HEK293 (cell line): Measurements from ENCODE around the gene DMWD.

Experiments used
- BCL11A ChIP-seq: fragments of 450-650 bp; formaldehyde crosslinking; IDR thresholded peaks from 2 replicates; pipeline ENCODE4 v1.5.1; 2016; ENCODE audit warnings: low read depth, missing biosample characterization, missing genetic modification characterization
- GLI2 ChIP-seq: fragments of 450-650 bp; formaldehyde crosslinking; IDR thresholded peaks from 2 replicates; pipeline ENCODE4; 2017; ENCODE audit warnings: missing biosample characterization, missing genetic modification characterization, low read depth, borderline replicate concordance
- GLIS1 ChIP-seq: fragments of 450-650 bp; formaldehyde crosslinking; IDR thresholded peaks from 2 replicates; pipeline ENCODE4 v1.5.1; 2016; ENCODE audit warnings: missing biosample characterization, missing genetic modification characterization
- MEIS1 ChIP-seq: sonication (generic); formaldehyde crosslinking; IDR thresholded peaks from 2 replicates; pipeline ENCODE4 v1.8.1; 2022; ENCODE audit warnings: missing genetic modification reagents, mild to moderate bottlenecking, borderline replicate concordance
- MYNN ChIP-seq: fragments of 450-650 bp; formaldehyde crosslinking; IDR thresholded peaks from 2 replicates; pipeline ENCODE4 v1.5.1; 2016; ENCODE audit warnings: missing biosample characterization, missing genetic modification characterization, borderline replicate concordance
- OVOL3 ChIP-seq: fragments of 450-650 bp; formaldehyde crosslinking; IDR thresholded peaks from 2 replicates; pipeline ENCODE4 v1.5.1; 2016; ENCODE audit warnings: missing biosample characterization, missing genetic modification characterization
- SALL2 ChIP-seq: fragments of 450-650 bp; formaldehyde crosslinking; IDR thresholded peaks from 2 replicates; pipeline ENCODE4 v1.5.0; 2017; ENCODE audit warnings: missing biosample characterization, mild to moderate bottlenecking, missing genetic modification characterization, borderline replicate concordance
- ZFHX2 ChIP-seq: fragments of 450-650 bp; formaldehyde crosslinking; conservative IDR thresholded peaks from 2 replicates; pipeline ENCODE4 v1.5.1; 2016; ENCODE audit warnings: missing biosample characterization, missing genetic modification characterization
- ZFP3 ChIP-seq: fragments of 450-650 bp; formaldehyde crosslinking; IDR thresholded peaks from 2 replicates; pipeline ENCODE4 v1.5.1; 2016; ENCODE audit warnings: low read depth, missing biosample characterization, missing genetic modification characterization
- ZFP69B ChIP-seq: fragments of 450-650 bp; formaldehyde crosslinking; IDR thresholded peaks from 2 replicates; pipeline ENCODE4 v1.5.1; 2016; ENCODE audit warnings: missing biosample characterization, missing genetic modification characterization
- ZNF114 ChIP-seq: fragments of 450-650 bp; formaldehyde crosslinking; IDR thresholded peaks from 2 replicates; pipeline ENCODE4 v1.5.0; 2017; ENCODE audit warnings: missing biosample characterization, missing genetic modification characterization
- ZNF146 ChIP-seq: fragments of 450-650 bp; formaldehyde crosslinking; IDR thresholded peaks from 2 replicates; pipeline ENCODE4 v1.5.1; 2016; ENCODE audit warnings: missing biosample characterization, missing genetic modification characterization
- ZNF174 ChIP-seq: fragments of 450-650 bp; formaldehyde crosslinking; IDR thresholded peaks from 2 replicates; pipeline ENCODE4 v1.5.0; 2017; ENCODE audit warnings: missing biosample characterization, mild to moderate bottlenecking, missing genetic modification characterization
- ZNF2 ChIP-seq: fragments of 450-650 bp; formaldehyde crosslinking; IDR thresholded peaks from 2 replicates; pipeline ENCODE4 v1.5.1; 2016; ENCODE audit warnings: missing biosample characterization, missing genetic modification characterization
- ZNF23 ChIP-seq: fragments of 450-650 bp; formaldehyde crosslinking; IDR thresholded peaks from 2 replicates; pipeline ENCODE4 v1.5.1; 2016; ENCODE audit warnings: missing biosample characterization, missing genetic modification characterization, borderline replicate concordance
- ZNF366 ChIP-seq: fragments of 450-650 bp; formaldehyde crosslinking; conservative IDR thresholded peaks from 2 replicates; pipeline ENCODE4 v1.5.1; 2016; ENCODE audit warnings: missing biosample characterization, missing genetic modification characterization
- ZNF391 ChIP-seq: fragments of 450-650 bp; formaldehyde crosslinking; IDR thresholded peaks from 2 replicates; pipeline ENCODE4 v1.5.1; 2016; ENCODE audit warnings: low read depth, missing biosample characterization, missing genetic modification characterization, borderline replicate concordance
- ZNF416 ChIP-seq: fragments of 450-650 bp; formaldehyde crosslinking; IDR thresholded peaks from 2 replicates; pipeline ENCODE4 v1.5.1; 2016; ENCODE audit warnings: missing biosample characterization, missing genetic modification characterization
- ZNF544 ChIP-seq: fragments of 450-650 bp; formaldehyde crosslinking; IDR thresholded peaks from 2 replicates; pipeline ENCODE4 v1.5.0; 2017; ENCODE audit warnings: missing biosample characterization, missing genetic modification characterization
- ZNF558 ChIP-seq: fragments of 450-650 bp; formaldehyde crosslinking; IDR thresholded peaks from 2 replicates; pipeline ENCODE4 v1.5.1; 2016; ENCODE audit warnings: missing biosample characterization, missing genetic modification characterization
- ZNF621 ChIP-seq: fragments of 450-650 bp; formaldehyde crosslinking; IDR thresholded peaks from 2 replicates; pipeline ENCODE4 v1.5.1; 2017; ENCODE audit warnings: missing biosample characterization, missing genetic modification characterization
- ZNF701 ChIP-seq: fragments of 450-650 bp; formaldehyde crosslinking; IDR thresholded peaks from 2 replicates; pipeline ENCODE4 v1.5.1; 2016; ENCODE audit warnings: missing biosample characterization, missing genetic modification characterization
- ZNF785 ChIP-seq: fragments of 450-650 bp; formaldehyde crosslinking; IDR thresholded peaks from 2 replicates; pipeline ENCODE4 v1.5.1; 2016; ENCODE audit warnings: missing biosample characterization, missing genetic modification characterization
- TF ChIP-seq, protein P1 (sequence below): fragments of 450-650 bp; formaldehyde crosslinking; IDR thresholded peaks from 2 replicates; pipeline ENCODE4 v1.5.1; 2017; ENCODE audit warnings: missing biosample characterization, missing genetic modification characterization
- TF ChIP-seq, protein P2 (sequence below): fragments of 450-650 bp; formaldehyde crosslinking; IDR thresholded peaks from 2 replicates; pipeline ENCODE4 v1.5.1; 2016; ENCODE audit warnings: missing biosample characterization, missing genetic modification characterization, borderline replicate concordance
- TF ChIP-seq, protein P3 (sequence below): fragments of 450-650 bp; formaldehyde crosslinking; IDR thresholded peaks from 2 replicates; pipeline ENCODE4 v1.5.1; 2016; ENCODE audit warnings: missing biosample characterization, missing genetic modification characterization
- TF ChIP-seq, protein P4 (sequence below): fragments of 450-650 bp; formaldehyde crosslinking; IDR thresholded peaks from 2 replicates; pipeline ENCODE4 v1.5.1; 2016; ENCODE audit warnings: missing biosample characterization, missing genetic modification characterization
- TF ChIP-seq, protein P5 (sequence below): fragments of 450-650 bp; formaldehyde crosslinking; IDR thresholded peaks from 2 replicates; pipeline ENCODE4 v1.5.1; 2016; ENCODE audit warnings: missing biosample characterization, missing genetic modification characterization
- TF ChIP-seq, protein P6 (sequence below): IDR thresholded peaks from 2 replicates; pipeline ENCODE4 v1.6.1; 2011; ENCODE audit warnings: mild to moderate bottlenecking, low read depth, low read length, borderline replicate concordance
- TF ChIP-seq, protein P7 (sequence below): fragments of 450-650 bp; formaldehyde crosslinking; IDR thresholded peaks from 2 replicates; pipeline ENCODE4 v1.5.1; 2016; ENCODE audit warnings: missing biosample characterization, missing genetic modification characterization

DMWD gene

DNA sequence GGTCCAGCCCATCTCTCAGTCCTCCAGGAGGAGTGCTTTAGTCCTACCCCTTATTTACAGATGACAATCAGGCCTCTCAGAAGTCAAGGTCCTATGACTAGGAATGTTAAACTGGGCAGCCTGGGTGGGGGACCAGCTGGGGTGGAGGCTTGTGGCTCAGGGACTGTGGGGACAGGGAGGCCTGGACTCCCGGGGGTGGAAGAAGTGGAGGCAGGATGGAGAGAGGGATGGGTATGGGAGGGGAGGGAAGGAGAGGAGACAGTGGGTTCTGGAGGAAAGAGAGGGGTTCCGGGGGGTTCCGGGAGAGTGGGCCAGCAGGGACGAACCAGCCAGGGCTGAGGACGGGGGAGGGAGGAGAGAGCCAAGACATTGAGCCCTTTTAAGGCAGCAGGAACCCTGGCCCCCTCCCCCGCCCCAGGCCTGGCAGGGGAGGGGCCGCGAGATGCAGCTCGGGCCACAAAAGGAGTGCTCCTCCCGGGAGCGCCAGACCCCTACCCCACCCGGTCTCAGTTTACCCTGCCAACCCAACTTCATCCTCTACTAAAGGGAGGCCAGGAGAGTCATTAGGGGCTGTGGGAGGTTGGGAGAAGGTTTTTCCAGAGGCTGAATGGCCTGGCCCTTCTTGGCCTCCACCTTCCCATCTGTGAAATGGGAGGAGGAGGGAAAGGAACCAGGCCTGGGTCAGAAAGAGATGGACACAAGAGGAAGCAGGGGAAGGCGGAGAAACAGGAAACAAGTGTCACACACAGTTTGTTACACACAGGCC, 12.0 kb downstream of the DMWD start (continued):
- 0 out of 2 replicates have a peak, but pooled peaks have one; percentile 17 for TF ChIP-seq BCL11A (tag by site-specific recombination)
- TF ChIP-seq, protein P1, sequence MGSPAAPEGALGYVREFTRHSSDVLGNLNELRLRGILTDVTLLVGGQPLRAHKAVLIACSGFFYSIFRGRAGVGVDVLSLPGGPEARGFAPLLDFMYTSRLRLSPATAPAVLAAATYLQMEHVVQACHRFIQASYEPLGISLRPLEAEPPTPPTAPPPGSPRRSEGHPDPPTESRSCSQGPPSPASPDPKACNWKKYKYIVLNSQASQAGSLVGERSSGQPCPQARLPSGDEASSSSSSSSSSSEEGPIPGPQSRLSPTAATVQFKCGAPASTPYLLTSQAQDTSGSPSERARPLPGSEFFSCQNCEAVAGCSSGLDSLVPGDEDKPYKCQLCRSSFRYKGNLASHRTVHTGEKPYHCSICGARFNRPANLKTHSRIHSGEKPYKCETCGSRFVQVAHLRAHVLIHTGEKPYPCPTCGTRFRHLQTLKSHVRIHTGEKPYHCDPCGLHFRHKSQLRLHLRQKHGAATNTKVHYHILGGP (tag by site-specific recombination) = no peak
- no peak for TF ChIP-seq ZNF416 (tag by site-specific recombination)
- no peak for TF ChIP-seq ZNF621
- TF ChIP-seq GLI2 (tag by site-specific recombination) = no peak
- TF ChIP-seq ZNF174 (tag by site-specific recombination) = no peak
- no peak for TF ChIP-seq SALL2
- TF ChIP-seq ZNF558 = no peak
- no peak for TF ChIP-seq MEIS1 (CRISPR knock-in tag)
- TF ChIP-seq, protein P2, sequence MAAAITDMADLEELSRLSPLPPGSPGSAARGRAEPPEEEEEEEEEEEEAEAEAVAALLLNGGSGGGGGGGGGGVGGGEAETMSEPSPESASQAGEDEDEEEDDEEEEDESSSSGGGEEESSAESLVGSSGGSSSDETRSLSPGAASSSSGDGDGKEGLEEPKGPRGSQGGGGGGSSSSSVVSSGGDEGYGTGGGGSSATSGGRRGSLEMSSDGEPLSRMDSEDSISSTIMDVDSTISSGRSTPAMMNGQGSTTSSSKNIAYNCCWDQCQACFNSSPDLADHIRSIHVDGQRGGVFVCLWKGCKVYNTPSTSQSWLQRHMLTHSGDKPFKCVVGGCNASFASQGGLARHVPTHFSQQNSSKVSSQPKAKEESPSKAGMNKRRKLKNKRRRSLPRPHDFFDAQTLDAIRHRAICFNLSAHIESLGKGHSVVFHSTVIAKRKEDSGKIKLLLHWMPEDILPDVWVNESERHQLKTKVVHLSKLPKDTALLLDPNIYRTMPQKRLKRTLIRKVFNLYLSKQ (tag by site-specific recombination) = no peak
- TF ChIP-seq ZNF23 (tag by site-specific recombination) = no peak
- no peak for TF ChIP-seq ZNF114
- TF ChIP-seq, protein P3, sequence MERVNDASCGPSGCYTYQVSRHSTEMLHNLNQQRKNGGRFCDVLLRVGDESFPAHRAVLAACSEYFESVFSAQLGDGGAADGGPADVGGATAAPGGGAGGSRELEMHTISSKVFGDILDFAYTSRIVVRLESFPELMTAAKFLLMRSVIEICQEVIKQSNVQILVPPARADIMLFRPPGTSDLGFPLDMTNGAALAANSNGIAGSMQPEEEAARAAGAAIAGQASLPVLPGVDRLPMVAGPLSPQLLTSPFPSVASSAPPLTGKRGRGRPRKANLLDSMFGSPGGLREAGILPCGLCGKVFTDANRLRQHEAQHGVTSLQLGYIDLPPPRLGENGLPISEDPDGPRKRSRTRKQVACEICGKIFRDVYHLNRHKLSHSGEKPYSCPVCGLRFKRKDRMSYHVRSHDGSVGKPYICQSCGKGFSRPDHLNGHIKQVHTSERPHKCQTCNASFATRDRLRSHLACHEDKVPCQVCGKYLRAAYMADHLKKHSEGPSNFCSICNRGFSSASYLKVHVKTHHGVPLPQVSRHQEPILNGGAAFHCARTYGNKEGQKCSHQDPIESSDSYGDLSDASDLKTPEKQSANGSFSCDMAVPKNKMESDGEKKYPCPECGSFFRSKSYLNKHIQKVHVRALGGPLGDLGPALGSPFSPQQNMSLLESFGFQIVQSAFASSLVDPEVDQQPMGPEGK (tag by site-specific recombination) = peak; percentile 65; the same call in 1 of the 2 replicates
- TF ChIP-seq, protein P4, sequence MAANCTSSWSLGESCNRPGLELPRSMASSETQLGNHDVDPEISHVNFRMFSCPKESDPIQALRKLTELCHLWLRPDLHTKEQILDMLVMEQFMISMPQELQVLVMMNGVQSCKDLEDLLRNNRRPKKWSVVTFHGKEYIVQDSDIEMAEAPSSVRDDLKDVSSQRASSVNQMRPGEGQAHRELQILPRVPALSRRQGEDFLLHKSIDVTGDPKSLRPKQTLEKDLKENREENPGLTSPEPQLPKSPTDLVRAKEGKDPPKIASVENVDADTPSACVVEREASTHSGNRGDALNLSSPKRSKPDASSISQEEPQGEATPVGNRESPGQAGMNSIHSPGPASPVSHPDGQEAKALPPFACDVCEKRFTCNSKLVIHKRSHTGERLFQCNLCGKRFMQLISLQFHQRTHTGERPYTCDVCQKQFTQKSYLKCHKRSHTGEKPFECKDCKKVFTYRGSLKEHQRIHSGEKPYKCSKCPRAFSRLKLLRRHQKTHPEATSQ (tag by site-specific recombination) = no peak
- TF ChIP-seq ZNF701 (tag by site-specific recombination) = no peak
- no peak for TF ChIP-seq ZNF785 (tag by site-specific recombination)
- TF ChIP-seq ZNF2 (tag by site-specific recombination) = no peak
- TF ChIP-seq OVOL3 (tag by site-specific recombination) = no peak
- TF ChIP-seq ZNF391 (tag by site-specific recombination) = no peak
- TF ChIP-seq ZNF146 = no peak
- no peak for TF ChIP-seq ZFP3 (tag by site-specific recombination)
- TF ChIP-seq, protein P5, sequence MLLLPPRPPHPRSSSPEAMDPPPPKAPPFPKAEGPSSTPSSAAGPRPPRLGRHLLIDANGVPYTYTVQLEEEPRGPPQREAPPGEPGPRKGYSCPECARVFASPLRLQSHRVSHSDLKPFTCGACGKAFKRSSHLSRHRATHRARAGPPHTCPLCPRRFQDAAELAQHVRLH (tag by site-specific recombination) = peak; percentile 82
- peak; percentile 35 for TF ChIP-seq ZFHX2 (tag by site-specific recombination)
- TF ChIP-seq ZNF544 = no peak
- peak; percentile 69 for TF ChIP-seq ZNF366 (tag by site-specific recombination)
- TF ChIP-seq, protein P6, sequence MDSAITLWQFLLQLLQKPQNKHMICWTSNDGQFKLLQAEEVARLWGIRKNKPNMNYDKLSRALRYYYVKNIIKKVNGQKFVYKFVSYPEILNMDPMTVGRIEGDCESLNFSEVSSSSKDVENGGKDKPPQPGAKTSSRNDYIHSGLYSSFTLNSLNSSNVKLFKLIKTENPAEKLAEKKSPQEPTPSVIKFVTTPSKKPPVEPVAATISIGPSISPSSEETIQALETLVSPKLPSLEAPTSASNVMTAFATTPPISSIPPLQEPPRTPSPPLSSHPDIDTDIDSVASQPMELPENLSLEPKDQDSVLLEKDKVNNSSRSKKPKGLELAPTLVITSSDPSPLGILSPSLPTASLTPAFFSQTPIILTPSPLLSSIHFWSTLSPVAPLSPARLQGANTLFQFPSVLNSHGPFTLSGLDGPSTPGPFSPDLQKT = no peak
- TF ChIP-seq ZFP69B (tag by site-specific recombination) = peak; percentile 97
- TF ChIP-seq GLIS1 (tag by site-specific recombination) = peak; percentile 82
- TF ChIP-seq, protein P7, sequence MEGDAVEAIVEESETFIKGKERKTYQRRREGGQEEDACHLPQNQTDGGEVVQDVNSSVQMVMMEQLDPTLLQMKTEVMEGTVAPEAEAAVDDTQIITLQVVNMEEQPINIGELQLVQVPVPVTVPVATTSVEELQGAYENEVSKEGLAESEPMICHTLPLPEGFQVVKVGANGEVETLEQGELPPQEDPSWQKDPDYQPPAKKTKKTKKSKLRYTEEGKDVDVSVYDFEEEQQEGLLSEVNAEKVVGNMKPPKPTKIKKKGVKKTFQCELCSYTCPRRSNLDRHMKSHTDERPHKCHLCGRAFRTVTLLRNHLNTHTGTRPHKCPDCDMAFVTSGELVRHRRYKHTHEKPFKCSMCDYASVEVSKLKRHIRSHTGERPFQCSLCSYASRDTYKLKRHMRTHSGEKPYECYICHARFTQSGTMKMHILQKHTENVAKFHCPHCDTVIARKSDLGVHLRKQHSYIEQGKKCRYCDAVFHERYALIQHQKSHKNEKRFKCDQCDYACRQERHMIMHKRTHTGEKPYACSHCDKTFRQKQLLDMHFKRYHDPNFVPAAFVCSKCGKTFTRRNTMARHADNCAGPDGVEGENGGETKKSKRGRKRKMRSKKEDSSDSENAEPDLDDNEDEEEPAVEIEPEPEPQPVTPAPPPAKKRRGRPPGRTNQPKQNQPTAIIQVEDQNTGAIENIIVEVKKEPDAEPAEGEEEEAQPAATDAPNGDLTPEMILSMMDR (tag by site-specific recombination) = no peak
- TF ChIP-seq MYNN (tag by site-specific recombination) = no peak
